ENCODE results near the gene SPHK2.

The SPHK2 gene

GRCh38 chr19:48665786-48666185, 46.5 kb downstream of the SPHK2 start:
- no peak overlapping the region for H3K27ac ChIP-seq (ENCODE audit: low read length)
- H3K79me2 ChIP-seq (ENCODE audit: low read length) = no peaks in the 10 kb centered on the region
- H2AFZ ChIP-seq (ENCODE audit: low read depth, low read length) = no peak overlapping the region
- no peaks in the 10 kb centered on the region for H4K20me1 ChIP-seq (ENCODE audit: insufficient read depth, low read length)
- no peaks in the 10 kb centered on the region for H3K36me3 ChIP-seq (replicated peaks; ENCODE audit: low read depth, low read length)
- TF ChIP-seq, protein P1, sequence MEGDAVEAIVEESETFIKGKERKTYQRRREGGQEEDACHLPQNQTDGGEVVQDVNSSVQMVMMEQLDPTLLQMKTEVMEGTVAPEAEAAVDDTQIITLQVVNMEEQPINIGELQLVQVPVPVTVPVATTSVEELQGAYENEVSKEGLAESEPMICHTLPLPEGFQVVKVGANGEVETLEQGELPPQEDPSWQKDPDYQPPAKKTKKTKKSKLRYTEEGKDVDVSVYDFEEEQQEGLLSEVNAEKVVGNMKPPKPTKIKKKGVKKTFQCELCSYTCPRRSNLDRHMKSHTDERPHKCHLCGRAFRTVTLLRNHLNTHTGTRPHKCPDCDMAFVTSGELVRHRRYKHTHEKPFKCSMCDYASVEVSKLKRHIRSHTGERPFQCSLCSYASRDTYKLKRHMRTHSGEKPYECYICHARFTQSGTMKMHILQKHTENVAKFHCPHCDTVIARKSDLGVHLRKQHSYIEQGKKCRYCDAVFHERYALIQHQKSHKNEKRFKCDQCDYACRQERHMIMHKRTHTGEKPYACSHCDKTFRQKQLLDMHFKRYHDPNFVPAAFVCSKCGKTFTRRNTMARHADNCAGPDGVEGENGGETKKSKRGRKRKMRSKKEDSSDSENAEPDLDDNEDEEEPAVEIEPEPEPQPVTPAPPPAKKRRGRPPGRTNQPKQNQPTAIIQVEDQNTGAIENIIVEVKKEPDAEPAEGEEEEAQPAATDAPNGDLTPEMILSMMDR (IDR thresholded peaks at IDR 0.05; ENCODE audit: low read depth, low read length) = no peak
- H3K4me2 ChIP-seq (ENCODE audit: low read length) = no peak overlapping the region
- H3K9ac ChIP-seq (ENCODE audit: low read length) = no peak overlapping the region
- peaks cover 7% of the 10 kb centered on the region for H3K4me1 ChIP-seq (ENCODE audit: low read length)
- no peaks in the 10 kb centered on the region for H3K27me3 ChIP-seq (ENCODE audit: low read depth, low read length)
- H3K4me3 ChIP-seq (ENCODE audit: low read length) = no peak overlapping the region
- no peaks in the 10 kb centered on the region for H3K9me3 ChIP-seq (ENCODE audit: insufficient read depth, low read length)

- Histone ChIP-seq H3K27ac (ENCODE audit: low read length) (no peak overlapping the region), H3K27me3 (ENCODE audit: low read depth, low read length) (no peaks in the 10 kb centered on the region), H3K4me3 (ENCODE audit: low read length) (no peak overlapping the region), H3K4me2 (ENCODE audit: low read length) (no peak overlapping the region), H3K36me3 (replicated peaks; ENCODE audit: low read depth, low read length) (no peaks in the 10 kb centered on the region), H3K79me2 (ENCODE audit: low read length) (no peaks in the 10 kb centered on the region), H3K9ac (ENCODE audit: low read length) (no peak overlapping the region), H4K20me1 (ENCODE audit: insufficient read depth, low read length) (no peaks in the 10 kb centered on the region), H3K4me1 (ENCODE audit: low read length) (no peaks in the 10 kb centered on the region), H2AFZ (ENCODE audit: low read depth, low read length) (no peak overlapping the region), H3K9me3 (ENCODE audit: insufficient read depth, low read length) (no peaks in the 10 kb centered on the region)
- TF ChIP-seq EZH2phosphoT487 (IDR thresholded peaks at IDR 0.05; ENCODE audit: low read depth) = no peak
- TF ChIP-seq, protein P1 (IDR thresholded peaks at IDR 0.05; ENCODE audit: low read depth, low read length) = no peak
Observed at GRCh38 chr19:48668332-48668731, 49.0 kb downstream of the SPHK2 start.

- Histone ChIP-seq H3K9me3 (ENCODE audit: insufficient read depth, low read length) (no peaks in the 10 kb centered on the region), H3K4me3 (ENCODE audit: low read length) (no peak overlapping the region), H3K27ac (ENCODE audit: low read length) (no peak overlapping the region), H2AFZ (ENCODE audit: low read depth, low read length) (no peak overlapping the region), H3K4me1 (ENCODE audit: low read length) (no peaks in the 10 kb centered on the region), H3K9ac (ENCODE audit: low read length) (no peak overlapping the region), H3K79me2 (ENCODE audit: low read length) (no peaks in the 10 kb centered on the region), H3K27me3 (ENCODE audit: low read depth, low read length) (no peaks in the 10 kb centered on the region), H4K20me1 (ENCODE audit: insufficient read depth, low read length) (no peaks in the 10 kb centered on the region), H3K4me2 (ENCODE audit: low read length) (no peak overlapping the region), H3K36me3 (replicated peaks; ENCODE audit: low read depth, low read length) (no peaks in the 10 kb centered on the region)
- TF ChIP-seq, protein P1 (IDR thresholded peaks at IDR 0.05; ENCODE audit: low read depth, low read length) = no peak
- TF ChIP-seq EZH2phosphoT487 (IDR thresholded peaks at IDR 0.05; ENCODE audit: low read depth) = no peak
Observed at GRCh38 chr19:48668761-48669160, 49.5 kb downstream of the SPHK2 start.

GRCh38 chr19:48669903-48670668, 50.8 kb downstream of the SPHK2 start:
- Histone ChIP-seq H4K20me1 (ENCODE audit: insufficient read depth, low read length) (no peaks in the 10 kb centered on the region), H3K36me3 (replicated peaks; ENCODE audit: low read depth, low read length) (no peaks in the 10 kb centered on the region), H3K27ac (ENCODE audit: low read length) (no peak overlapping the region), H3K9ac (ENCODE audit: low read length) (no peak overlapping the region), H3K79me2 (ENCODE audit: low read length) (no peaks in the 10 kb centered on the region), H3K9me3 (ENCODE audit: insufficient read depth, low read length) (no peaks in the 10 kb centered on the region), H2AFZ (ENCODE audit: low read depth, low read length) (no peak overlapping the region), H3K4me1 (ENCODE audit: low read length) (peaks cover 2% of the 10 kb centered on the region), H3K4me3 (ENCODE audit: low read length) (no peak overlapping the region), H3K4me2 (ENCODE audit: low read length) (no peak overlapping the region), H3K27me3 (ENCODE audit: low read depth, low read length) (no peaks in the 10 kb centered on the region)
- TF ChIP-seq EZH2phosphoT487 (IDR thresholded peaks at IDR 0.05; ENCODE audit: low read depth) = no peak
- TF ChIP-seq, protein P1 (IDR thresholded peaks at IDR 0.05; ENCODE audit: low read depth, low read length) = no peak
